HepG2 (cell line): ENCODE measurements around the gene AK2. TPM values are rescaled to one million over a fixed set of nuclear protein-coding genes. Genes with fewer than 3 reads are reported as not detected.

Experiments used
- ATF2 ChIP-seq: sonication (generic); formaldehyde crosslinking; IDR thresholded peaks from 2 replicates; pipeline ENCODE4 v1.4.0; 2020; ENCODE audit warnings: missing genetic modification reagents
- ATF7-NPFF ChIP-seq: sonication (generic); formaldehyde crosslinking; IDR thresholded peaks from 2 replicates; pipeline ENCODE4 v1.8.1; 2023; ENCODE audit warnings: mild to moderate bottlenecking, low read depth, missing genetic modification reagents, moderate library complexity
- CREB3 ChIP-seq: sonication (generic); formaldehyde crosslinking; IDR thresholded peaks from 2 replicates; pipeline ENCODE4 v1.5.0; 2020; ENCODE audit warnings: missing genetic modification reagents
- HOXA7 ChIP-seq: sonication (generic); formaldehyde crosslinking; IDR thresholded peaks from 2 replicates; pipeline ENCODE4 v1.8.1; 2022; ENCODE audit warnings: mild to moderate bottlenecking, missing genetic modification reagents, moderate library complexity
- MBD4 ChIP-seq: IDR thresholded peaks from 2 replicates; pipeline ENCODE4 v1.6.1; 2012; ENCODE audit warnings: low read length, inconsistent platforms, borderline replicate concordance
- MTF2 ChIP-seq: sonication (generic); formaldehyde crosslinking; IDR thresholded peaks from 2 replicates; pipeline ENCODE4 v1.5.0; 2020; ENCODE audit warnings: missing genetic modification reagents, borderline replicate concordance
- POLR2AphosphoS5 ChIP-seq: IDR thresholded peaks from 2 replicates; pipeline ENCODE4 v1.6.1; 2012; ENCODE audit warnings: low read depth, low read length
- SPEN ChIP-seq: sonication (generic); formaldehyde crosslinking; IDR thresholded peaks from 2 replicates; pipeline ENCODE4 v1.5.1; 2020; ENCODE audit warnings: low read depth, mild to moderate bottlenecking, missing genetic modification reagents
- ZFP41 ChIP-seq: sonication (generic); formaldehyde crosslinking; IDR thresholded peaks from 2 replicates; pipeline ENCODE4 v1.4.0; 2020; ENCODE audit warnings: mild to moderate bottlenecking, missing genetic modification reagents, borderline replicate concordance
- ZNF101 ChIP-seq: sonication (generic); formaldehyde crosslinking; IDR thresholded peaks from 2 replicates; pipeline ENCODE4 v1.4.0; 2020; ENCODE audit warnings: mild to moderate bottlenecking, low read depth, missing genetic modification reagents, borderline replicate concordance
- polyA plus RNA-seq, 8 experiments: library from polyadenylated mRNA; depleted of rRNA in 3 of 8; stranded (reverse) in 7 of 8; unstranded in 1 of 8; fragments of >200 nt; fragmentation: Illumina TruSeq in 4 of 8; extraction: Trizol in 4 of 8; gene quantifications; 2 replicates each; pipeline versions ENCODE4 v1.2.1 to v1.2.3, GENCODE V29; 2011 to 2016; ENCODE audit warnings: low read depth in 4 of 8, missing spikeins in 1 of 8, mixed read lengths in 1 of 8; ENCODE audit not compliant: insufficient read depth in 1 of 8
- total RNA-seq, 5 experiments: library from RNA; depleted of rRNA; stranded (reverse); fragments of >200 nt; fragmentation: Illumina TruSeq; extraction: Trizol; gene quantifications; 2 replicates each; pipeline ENCODE4 v1.2.3, GENCODE V29; 2016; ENCODE audit warnings: low read depth in 1 of 5
- TF ChIP-seq, protein P1 (sequence below): sonication (generic); formaldehyde crosslinking; IDR thresholded peaks from 2 replicates; pipeline ENCODE4 v1.4.0; 2020; ENCODE audit warnings: mild to moderate bottlenecking, low read depth, missing genetic modification reagents
- TF ChIP-seq, protein P2 (sequence below): sonication (generic); formaldehyde crosslinking; IDR thresholded peaks from 2 replicates; pipeline ENCODE4 v1.5.1; 2020; ENCODE audit warnings: mild to moderate bottlenecking, missing genetic modification reagents, borderline replicate concordance
- TF ChIP-seq, protein P3 (sequence below): fragments of 450-650 bp; IDR thresholded peaks from 2 replicates; pipeline ENCODE4 v1.6.1; 2017; ENCODE audit warnings: mild to moderate bottlenecking

Gene AK2
- total and polyA plus RNA-seq, 2 of the 13 experiments (the other 11 are each of a cell fraction or from before 2014, with no cell fraction given), result 170 to 188 TPM

- TF ChIP-seq SPEN (CRISPR knock-in tag), result peak; percentile 57; the same call in 1 of the 2 replicates
- no peak for TF ChIP-seq MBD4
- TF ChIP-seq, protein P1, sequence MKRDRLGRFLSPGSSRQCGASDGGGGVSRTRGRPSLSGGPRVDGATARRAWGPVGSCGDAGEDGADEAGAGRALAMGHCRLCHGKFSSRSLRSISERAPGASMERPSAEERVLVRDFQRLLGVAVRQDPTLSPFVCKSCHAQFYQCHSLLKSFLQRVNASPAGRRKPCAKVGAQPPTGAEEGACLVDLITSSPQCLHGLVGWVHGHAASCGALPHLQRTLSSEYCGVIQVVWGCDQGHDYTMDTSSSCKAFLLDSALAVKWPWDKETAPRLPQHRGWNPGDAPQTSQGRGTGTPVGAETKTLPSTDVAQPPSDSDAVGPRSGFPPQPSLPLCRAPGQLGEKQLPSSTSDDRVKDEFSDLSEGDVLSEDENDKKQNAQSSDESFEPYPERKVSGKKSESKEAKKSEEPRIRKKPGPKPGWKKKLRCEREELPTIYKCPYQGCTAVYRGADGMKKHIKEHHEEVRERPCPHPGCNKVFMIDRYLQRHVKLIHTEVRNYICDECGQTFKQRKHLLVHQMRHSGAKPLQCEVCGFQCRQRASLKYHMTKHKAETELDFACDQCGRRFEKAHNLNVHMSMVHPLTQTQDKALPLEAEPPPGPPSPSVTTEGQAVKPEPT (CRISPR knock-in tag), result no peak
- no peak for TF ChIP-seq ZFP41 (CRISPR knock-in tag)
- no peak for TF ChIP-seq ATF2 (CRISPR knock-in tag)
- TF ChIP-seq ZNF101 (CRISPR knock-in tag), result no peak
- TF ChIP-seq POLR2AphosphoS5, result no peak
- TF ChIP-seq, protein P2, sequence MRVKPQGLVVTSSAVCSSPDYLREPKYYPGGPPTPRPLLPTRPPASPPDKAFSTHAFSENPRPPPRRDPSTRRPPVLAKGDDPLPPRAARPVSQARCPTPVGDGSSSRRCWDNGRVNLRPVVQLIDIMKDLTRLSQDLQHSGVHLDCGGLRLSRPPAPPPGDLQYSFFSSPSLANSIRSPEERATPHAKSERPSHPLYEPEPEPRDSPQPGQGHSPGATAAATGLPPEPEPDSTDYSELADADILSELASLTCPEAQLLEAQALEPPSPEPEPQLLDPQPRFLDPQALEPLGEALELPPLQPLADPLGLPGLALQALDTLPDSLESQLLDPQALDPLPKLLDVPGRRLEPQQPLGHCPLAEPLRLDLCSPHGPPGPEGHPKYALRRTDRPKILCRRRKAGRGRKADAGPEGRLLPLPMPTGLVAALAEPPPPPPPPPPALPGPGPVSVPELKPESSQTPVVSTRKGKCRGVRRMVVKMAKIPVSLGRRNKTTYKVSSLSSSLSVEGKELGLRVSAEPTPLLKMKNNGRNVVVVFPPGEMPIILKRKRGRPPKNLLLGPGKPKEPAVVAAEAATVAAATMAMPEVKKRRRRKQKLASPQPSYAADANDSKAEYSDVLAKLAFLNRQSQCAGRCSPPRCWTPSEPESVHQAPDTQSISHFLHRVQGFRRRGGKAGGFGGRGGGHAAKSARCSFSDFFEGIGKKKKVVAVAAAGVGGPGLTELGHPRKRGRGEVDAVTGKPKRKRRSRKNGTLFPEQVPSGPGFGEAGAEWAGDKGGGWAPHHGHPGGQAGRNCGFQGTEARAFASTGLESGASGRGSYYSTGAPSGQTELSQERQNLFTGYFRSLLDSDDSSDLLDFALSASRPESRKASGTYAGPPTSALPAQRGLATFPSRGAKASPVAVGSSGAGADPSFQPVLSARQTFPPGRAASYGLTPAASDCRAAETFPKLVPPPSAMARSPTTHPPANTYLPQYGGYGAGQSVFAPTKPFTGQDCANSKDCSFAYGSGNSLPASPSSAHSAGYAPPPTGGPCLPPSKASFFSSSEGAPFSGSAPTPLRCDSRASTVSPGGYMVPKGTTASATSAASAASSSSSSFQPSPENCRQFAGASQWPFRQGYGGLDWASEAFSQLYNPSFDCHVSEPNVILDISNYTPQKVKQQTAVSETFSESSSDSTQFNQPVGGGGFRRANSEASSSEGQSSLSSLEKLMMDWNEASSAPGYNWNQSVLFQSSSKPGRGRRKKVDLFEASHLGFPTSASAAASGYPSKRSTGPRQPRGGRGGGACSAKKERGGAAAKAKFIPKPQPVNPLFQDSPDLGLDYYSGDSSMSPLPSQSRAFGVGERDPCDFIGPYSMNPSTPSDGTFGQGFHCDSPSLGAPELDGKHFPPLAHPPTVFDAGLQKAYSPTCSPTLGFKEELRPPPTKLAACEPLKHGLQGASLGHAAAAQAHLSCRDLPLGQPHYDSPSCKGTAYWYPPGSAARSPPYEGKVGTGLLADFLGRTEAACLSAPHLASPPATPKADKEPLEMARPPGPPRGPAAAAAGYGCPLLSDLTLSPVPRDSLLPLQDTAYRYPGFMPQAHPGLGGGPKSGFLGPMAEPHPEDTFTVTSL (CRISPR knock-in tag), result no peak
- no peak for TF ChIP-seq HOXA7 (CRISPR knock-in tag)
- TF ChIP-seq CREB3 (CRISPR knock-in tag), result no peak
- peak; percentile 75; the same call in 1 of the 2 replicates for TF ChIP-seq MTF2 (CRISPR knock-in tag)
- no peak for TF ChIP-seq ATF7-NPFF (CRISPR knock-in tag)
- TF ChIP-seq, protein P3, sequence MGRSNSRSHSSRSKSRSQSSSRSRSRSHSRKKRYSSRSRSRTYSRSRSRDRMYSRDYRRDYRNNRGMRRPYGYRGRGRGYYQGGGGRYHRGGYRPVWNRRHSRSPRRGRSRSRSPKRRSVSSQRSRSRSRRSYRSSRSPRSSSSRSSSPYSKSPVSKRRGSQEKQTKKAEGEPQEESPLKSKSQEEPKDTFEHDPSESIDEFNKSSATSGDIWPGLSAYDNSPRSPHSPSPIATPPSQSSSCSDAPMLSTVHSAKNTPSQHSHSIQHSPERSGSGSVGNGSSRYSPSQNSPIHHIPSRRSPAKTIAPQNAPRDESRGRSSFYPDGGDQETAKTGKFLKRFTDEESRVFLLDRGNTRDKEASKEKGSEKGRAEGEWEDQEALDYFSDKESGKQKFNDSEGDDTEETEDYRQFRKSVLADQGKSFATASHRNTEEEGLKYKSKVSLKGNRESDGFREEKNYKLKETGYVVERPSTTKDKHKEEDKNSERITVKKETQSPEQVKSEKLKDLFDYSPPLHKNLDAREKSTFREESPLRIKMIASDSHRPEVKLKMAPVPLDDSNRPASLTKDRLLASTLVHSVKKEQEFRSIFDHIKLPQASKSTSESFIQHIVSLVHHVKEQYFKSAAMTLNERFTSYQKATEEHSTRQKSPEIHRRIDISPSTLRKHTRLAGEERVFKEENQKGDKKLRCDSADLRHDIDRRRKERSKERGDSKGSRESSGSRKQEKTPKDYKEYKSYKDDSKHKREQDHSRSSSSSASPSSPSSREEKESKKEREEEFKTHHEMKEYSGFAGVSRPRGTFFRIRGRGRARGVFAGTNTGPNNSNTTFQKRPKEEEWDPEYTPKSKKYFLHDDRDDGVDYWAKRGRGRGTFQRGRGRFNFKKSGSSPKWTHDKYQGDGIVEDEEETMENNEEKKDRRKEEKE, result no peak
Measured at GRCh38 chr1:32972814-32973428, 63.8 kb downstream of the AK2 start (continued).
